ENCODE results near the gene PLA2G2C.

The PLA2G2C gene

GRCh38 chr1:20153000-20153418 is 33.3 kb downstream of the PLA2G2C start:
- no peak for DNase-seq (ENCODE audit: low read depth in 2 of 2)

GRCh38 chr1:20152599-20152930 is 33.8 kb downstream of the PLA2G2C start:
- no peak for DNase-seq (ENCODE audit: low read depth in 2 of 2)

- peak; percentile 73 to 78 for DNase-seq (ENCODE audit: low read depth in 2 of 2)
Observed at GRCh38 chr1:20151906-20152598, 34.3 kb downstream of the PLA2G2C start.

- no peak for DNase-seq (ENCODE audit: low read depth in 2 of 2)
Observed at GRCh38 chr1:20150969-20151368, 35.3 kb downstream of the PLA2G2C start.

- DNase-seq (ENCODE audit: low read depth in 2 of 2), result no peak
Observed at GRCh38 chr1:20150326-20150705, 36.0 kb downstream of the PLA2G2C start.

GRCh38 chr1:20149601-20150325 is 36.6 kb downstream of the PLA2G2C start:
- DNase-seq (ENCODE audit: low read depth in 2 of 2), result no peak

GRCh38 chr1:20148571-20149500 is 37.5 kb downstream of the PLA2G2C start:
- no peak for DNase-seq (ENCODE audit: low read depth in 2 of 2)

- DNase-seq (ENCODE audit: low read depth in 2 of 2), result no peak
Observed at GRCh38 chr1:20147846-20148570, 38.3 kb downstream of the PLA2G2C start.

- DNase-seq (ENCODE audit: low read depth in 2 of 2), result no peak
Observed at GRCh38 chr1:20143734-20144565, 42.4 kb downstream of the PLA2G2C start.

- DNase-seq (ENCODE audit: low read depth in 2 of 2), result no peak
Observed at GRCh38 chr1:20143318-20143717, 43.0 kb downstream of the PLA2G2C start.

- no peak for DNase-seq (ENCODE audit: low read depth in 2 of 2)
Observed at GRCh38 chr1:20142001-20142710, 44.2 kb downstream of the PLA2G2C start.

GRCh38 chr1:20141466-20141865 is 44.9 kb downstream of the PLA2G2C start:
- DNase-seq (ENCODE audit: low read depth in 2 of 2), result no peak

GRCh38 chr1:20141001-20141400 is 45.3 kb downstream of the PLA2G2C start:
- no peak for DNase-seq (ENCODE audit: low read depth in 2 of 2)

- DNase-seq (ENCODE audit: low read depth in 2 of 2), result no peak
Observed at GRCh38 chr1:20139776-20140612, 46.3 kb downstream of the PLA2G2C start.

GRCh38 chr1:20138961-20139550 is 47.3 kb downstream of the PLA2G2C start, which contains the start of gene PLA2G2F:
PLA2G2F (plus strand) TSS chr1:20139323; CDS start chr1:20139428, 105 bp downstream.
- DNase-seq (ENCODE audit: low read depth in 2 of 2), result no peak

- DNase-seq (ENCODE audit: low read depth in 2 of 2), result no peak
Observed at GRCh38 chr1:20138346-20138745, 48.0 kb downstream of the PLA2G2C start.

GRCh38 chr1:20137604-20138003 is 48.7 kb downstream of the PLA2G2C start:
- DNase-seq (ENCODE audit: low read depth in 2 of 2), result no peak

- no peak for DNase-seq (ENCODE audit: low read depth in 2 of 2)
Observed at GRCh38 chr1:20137055-20137454, 49.3 kb downstream of the PLA2G2C start.

- no peak for DNase-seq (ENCODE audit: low read depth in 2 of 2)
Observed at GRCh38 chr1:20136249-20136648, 50.1 kb downstream of the PLA2G2C start.

All from stimulated activated CD4-positive, alpha-beta T cell treated with anti-CD3 and anti-CD28 coated beads, Interleukin-1b, Interleukin-23, amount 100 ng/mL, for 4 hours (primary cell).